HEK293 (cell line): ENCODE results near the gene INTS2.

ENCODE experiments used
- CTCF ChIA-PET: fragments of 350-600 bp; formaldehyde crosslinking; extraction: SDS; loops from one replicate; lab custom pipeline; 2021; ENCODE audit warnings: antibody characterized with exemption; lab: Yijun Ruan, JAX
- POLR2A ChIA-PET: fragments of 300-600 bp; formaldehyde crosslinking; extraction: SDS; loops from one replicate; lab custom pipeline; 2020; ENCODE audit warnings: antibody characterized with exemption, inconsistent platforms; lab: Yijun Ruan, JAX
- H3K27ac ChIP-seq: fragments of 200-500 bp; sonication (Bioruptor generic); 2 replicates; pipeline ENCODE4 v1.5.1; 2014; ENCODE audit warnings: low read depth, low read length, control low read depth, inconsistent platforms; ENCODE audit errors: extremely low read depth
- H3K36me3 ChIP-seq, 2 experiments: fragments of 200-500 bp in 1 of 2; sonication (Bioruptor generic) in 1 of 2; 1 replicate in 1 of 2; 2 replicates in 1 of 2; pipeline ENCODE4 v1.5.1; 2014 to 2017; ENCODE audit warnings: inconsistent platforms in 2 of 2, low read length in 2 of 2; ENCODE audit not compliant: control insufficient read depth in 2 of 2, insufficient read depth in 1 of 2
- H3K4me1 ChIP-seq: fragments of 200-500 bp; sonication (Bioruptor generic); 2 replicates; pipeline ENCODE4 v1.5.1; 2014; ENCODE audit warnings: mild to moderate bottlenecking, low read length, inconsistent platforms; ENCODE audit not compliant: control insufficient read depth, insufficient read depth
- H3K4me3 ChIP-seq: 2 replicates; pipeline ENCODE4 v1.5.1; 2011; ENCODE audit warnings: low read depth, mild to moderate bottlenecking, control low read depth, low read length, moderate library complexity
- H3K9me3 ChIP-seq: fragments of 200-500 bp; sonication (Bioruptor generic); 2 replicates; pipeline ENCODE4 v1.5.1; 2014; ENCODE audit warnings: low read depth, low read length, inconsistent platforms; ENCODE audit not compliant: control insufficient read depth, insufficient read depth
- GLIS1 ChIP-seq: fragments of 450-650 bp; formaldehyde crosslinking; IDR thresholded peaks from 2 replicates; pipeline ENCODE4 v1.5.1; 2016; ENCODE audit warnings: missing biosample characterization, missing genetic modification characterization
- OVOL3 ChIP-seq: fragments of 450-650 bp; formaldehyde crosslinking; IDR thresholded peaks from 2 replicates; pipeline ENCODE4 v1.5.1; 2016; ENCODE audit warnings: missing biosample characterization, missing genetic modification characterization
- SCRT2 ChIP-seq: fragments of 450-650 bp; formaldehyde crosslinking; IDR thresholded peaks from 2 replicates; pipeline ENCODE4 v1.5.1; 2016; ENCODE audit warnings: missing biosample characterization, missing genetic modification characterization
- SP3 ChIP-seq: fragments of 450-650 bp; formaldehyde crosslinking; IDR thresholded peaks from 2 replicates; pipeline ENCODE4 v1.5.1; 2016; ENCODE audit warnings: missing biosample characterization, missing genetic modification characterization
- YY1 ChIP-seq: fragments of 450-650 bp; formaldehyde crosslinking; IDR thresholded peaks from 2 replicates; pipeline ENCODE4 v1.5.1; 2018; ENCODE audit warnings: missing biosample characterization, missing genetic modification characterization
- ZIC2 ChIP-seq: fragments of 450-650 bp; formaldehyde crosslinking; IDR thresholded peaks from 2 replicates; pipeline ENCODE4 v1.5.1; 2016; ENCODE audit warnings: missing biosample characterization, missing genetic modification characterization
- ZNF280C ChIP-seq: fragments of 450-650 bp; formaldehyde crosslinking; IDR thresholded peaks from 2 replicates; pipeline ENCODE4 v1.5.1; 2016; ENCODE audit warnings: missing biosample characterization, missing genetic modification characterization
- ZNF366 ChIP-seq: fragments of 450-650 bp; formaldehyde crosslinking; conservative IDR thresholded peaks from 2 replicates; pipeline ENCODE4 v1.5.1; 2016; ENCODE audit warnings: missing biosample characterization, missing genetic modification characterization
- ZNF433 ChIP-seq: fragments of 450-650 bp; formaldehyde crosslinking; IDR thresholded peaks from 2 replicates; pipeline ENCODE4 v1.5.1; 2016; ENCODE audit warnings: missing biosample characterization, missing genetic modification characterization, low read depth
- ZNF513 ChIP-seq: fragments of 450-650 bp; IDR thresholded peaks from 2 replicates; pipeline ENCODE4 v1.5.1; 2018; ENCODE audit warnings: missing biosample characterization, missing genetic modification characterization
- ZNF530 ChIP-seq: fragments of 450-650 bp; formaldehyde crosslinking; IDR thresholded peaks from 2 replicates; pipeline ENCODE4 v1.5.1; 2016; ENCODE audit warnings: low read depth, missing biosample characterization, missing genetic modification characterization
- ZNF571 ChIP-seq: fragments of 450-650 bp; formaldehyde crosslinking; IDR thresholded peaks from 2 replicates; pipeline ENCODE4 v1.5.0; 2017; ENCODE audit warnings: missing biosample characterization, missing genetic modification characterization
- ZNF600 ChIP-seq: fragments of 450-650 bp; formaldehyde crosslinking; IDR thresholded peaks from 2 replicates; pipeline ENCODE4 v1.5.1; 2016; ENCODE audit warnings: missing biosample characterization, missing genetic modification characterization
- ZNF624 ChIP-seq: fragments of 450-650 bp; formaldehyde crosslinking; IDR thresholded peaks from 2 replicates; pipeline ENCODE4 v1.5.1; 2017; ENCODE audit warnings: missing biosample characterization, missing genetic modification characterization
- ZNF658 ChIP-seq: fragments of 450-650 bp; formaldehyde crosslinking; IDR thresholded peaks from 2 replicates; pipeline ENCODE4; 2016; ENCODE audit warnings: missing biosample characterization, missing genetic modification characterization
- ZNF76 ChIP-seq: fragments of 450-650 bp; formaldehyde crosslinking; IDR thresholded peaks from 2 replicates; pipeline ENCODE4; 2016; ENCODE audit warnings: low read depth, missing biosample characterization, missing genetic modification characterization, borderline replicate concordance
- ZNF830 ChIP-seq: fragments of 450-650 bp; IDR thresholded peaks from 2 replicates; pipeline ENCODE4 v1.5.0; 2018; ENCODE audit warnings: missing biosample characterization, missing genetic modification characterization, low read depth, mild to moderate bottlenecking, moderate library complexity
- TF ChIP-seq, protein P1 (sequence below): fragments of 450-650 bp; formaldehyde crosslinking; IDR thresholded peaks from 2 replicates; pipeline ENCODE4 v1.5.1; 2016; ENCODE audit warnings: missing biosample characterization, missing genetic modification characterization, low read depth
- TF ChIP-seq, protein P2 (sequence below): fragments of 450-650 bp; formaldehyde crosslinking; IDR thresholded peaks from 2 replicates; pipeline ENCODE4 v1.5.1; 2016; ENCODE audit warnings: missing biosample characterization, missing genetic modification characterization
- TF ChIP-seq, protein P3 (sequence below): fragments of 450-650 bp; formaldehyde crosslinking; IDR thresholded peaks from 2 replicates; pipeline ENCODE4 v1.5.1; 2016; ENCODE audit warnings: missing biosample characterization, missing genetic modification characterization

The INTS2 gene

DNA sequence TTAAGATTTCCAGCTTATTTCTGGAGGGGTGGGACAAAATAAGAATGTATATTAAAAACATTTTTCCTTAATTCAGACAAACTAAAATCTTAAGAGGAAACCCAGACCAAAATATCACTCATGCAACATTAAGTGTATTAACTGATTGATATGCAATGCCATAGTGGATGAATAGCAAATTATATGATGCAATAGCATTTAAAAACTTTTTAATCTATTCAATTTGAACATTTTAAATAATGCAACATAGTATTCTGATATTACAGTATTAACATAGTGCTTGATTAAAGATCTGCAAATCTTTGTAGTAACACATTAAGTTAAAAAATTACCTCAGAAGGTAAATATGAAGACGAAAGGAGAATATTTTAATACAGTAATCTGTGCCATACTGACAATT is 15.3 kb upstream of the INTS2 start (continued):
- no peak for TF ChIP-seq ZNF513 (tag by site-specific recombination)

GRCh38 chr17:61942085-61942484 is 14.3 kb upstream of the INTS2 start:
- no peak overlapping the region for H3K27ac ChIP-seq
- H3K36me3 ChIP-seq: peaks cover 36 to 47% of the 10 kb centered on the region in 2 experiments
- H3K9me3 ChIP-seq: no peaks in the 10 kb centered on the region
- CTCF ChIA-PET: interaction anchor here (1.2 to 1.4 kb wide), 2 partner anchors 124 to 168 kb away, joined by 3 to 4 read pairs; no protein-coding TSS in a partner anchor
- TF ChIP-seq ZNF366 (no peak), ZNF600 (tag by site-specific recombination) (no peak), ZNF433 (tag by site-specific recombination) (no peak), SCRT2 (tag by site-specific recombination) (no peak), ZNF530 (tag by site-specific recombination) (no peak), ZIC2 (tag by site-specific recombination) (no peak), ZNF76 (tag by site-specific recombination) (no peak), ZNF280C (tag by site-specific recombination) (no peak), GLIS1 (no peak), ZNF624 (tag by site-specific recombination) (no peak)
- TF ChIP-seq, protein P1, sequence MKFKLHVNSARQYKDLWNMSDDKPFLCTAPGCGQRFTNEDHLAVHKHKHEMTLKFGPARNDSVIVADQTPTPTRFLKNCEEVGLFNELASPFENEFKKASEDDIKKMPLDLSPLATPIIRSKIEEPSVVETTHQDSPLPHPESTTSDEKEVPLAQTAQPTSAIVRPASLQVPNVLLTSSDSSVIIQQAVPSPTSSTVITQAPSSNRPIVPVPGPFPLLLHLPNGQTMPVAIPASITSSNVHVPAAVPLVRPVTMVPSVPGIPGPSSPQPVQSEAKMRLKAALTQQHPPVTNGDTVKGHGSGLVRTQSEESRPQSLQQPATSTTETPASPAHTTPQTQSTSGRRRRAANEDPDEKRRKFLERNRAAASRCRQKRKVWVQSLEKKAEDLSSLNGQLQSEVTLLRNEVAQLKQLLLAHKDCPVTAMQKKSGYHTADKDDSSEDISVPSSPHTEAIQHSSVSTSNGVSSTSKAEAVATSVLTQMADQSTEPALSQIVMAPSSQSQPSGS (tag by site-specific recombination): no peak
- TF ChIP-seq, protein P2, sequence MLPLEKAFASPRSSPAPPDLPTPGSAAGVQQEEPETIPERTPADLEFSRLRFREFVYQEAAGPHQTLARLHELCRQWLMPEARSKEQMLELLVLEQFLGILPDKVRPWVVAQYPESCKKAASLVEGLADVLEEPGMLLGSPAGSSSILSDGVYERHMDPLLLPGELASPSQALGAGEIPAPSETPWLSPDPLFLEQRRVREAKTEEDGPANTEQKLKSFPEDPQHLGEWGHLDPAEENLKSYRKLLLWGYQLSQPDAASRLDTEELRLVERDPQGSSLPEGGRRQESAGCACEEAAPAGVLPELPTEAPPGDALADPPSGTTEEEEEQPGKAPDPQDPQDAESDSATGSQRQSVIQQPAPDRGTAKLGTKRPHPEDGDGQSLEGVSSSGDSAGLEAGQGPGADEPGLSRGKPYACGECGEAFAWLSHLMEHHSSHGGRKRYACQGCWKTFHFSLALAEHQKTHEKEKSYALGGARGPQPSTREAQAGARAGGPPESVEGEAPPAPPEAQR (tag by site-specific recombination): no peak
- H3K4me1 ChIP-seq: no peaks in the 10 kb centered on the region
- POLR2A ChIA-PET: interaction anchor here (0.7 to 1.0 kb wide), 2 partner anchors 14 to 44 kb away, joined by 3 to 6 read pairs; partner anchors contain the start of gene INTS2
- H3K4me3 ChIP-seq: no peak overlapping the region

DNA sequence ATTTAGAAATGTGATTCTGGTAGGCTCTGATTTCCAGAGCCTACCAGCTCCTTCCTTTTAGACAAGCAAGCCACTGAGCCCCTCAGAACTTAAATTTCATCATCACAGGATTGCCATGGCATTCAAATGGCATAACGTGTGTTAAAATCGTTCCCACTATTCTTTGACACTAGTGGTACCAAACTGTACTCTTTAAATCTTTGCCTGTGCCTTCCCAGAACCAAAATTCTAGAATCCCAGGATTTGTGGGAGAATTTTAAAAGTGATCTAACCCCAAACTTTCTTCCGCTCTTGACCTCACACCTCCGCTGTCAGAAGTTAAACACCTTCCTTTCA is 287 bp upstream of the INTS2 start:
- peak overlapping the region; percentile 16 for H3K4me3 ChIP-seq
- no peak for TF ChIP-seq OVOL3 (tag by site-specific recombination)
- 0 out of 2 replicates have a peak, but pooled peaks have one; percentile 8 for TF ChIP-seq SP3 (tag by site-specific recombination)
- TF ChIP-seq ZNF658 (tag by site-specific recombination): no peak
- TF ChIP-seq, protein P3, sequence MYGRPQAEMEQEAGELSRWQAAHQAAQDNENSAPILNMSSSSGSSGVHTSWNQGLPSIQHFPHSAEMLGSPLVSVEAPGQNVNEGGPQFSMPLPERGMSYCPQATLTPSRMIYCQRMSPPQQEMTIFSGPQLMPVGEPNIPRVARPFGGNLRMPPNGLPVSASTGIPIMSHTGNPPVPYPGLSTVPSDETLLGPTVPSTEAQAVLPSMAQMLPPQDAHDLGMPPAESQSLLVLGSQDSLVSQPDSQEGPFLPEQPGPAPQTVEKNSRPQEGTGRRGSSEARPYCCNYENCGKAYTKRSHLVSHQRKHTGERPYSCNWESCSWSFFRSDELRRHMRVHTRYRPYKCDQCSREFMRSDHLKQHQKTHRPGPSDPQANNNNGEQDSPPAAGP (tag by site-specific recombination): no peak
- TF ChIP-seq YY1 (tag by site-specific recombination): no peak
- no peak for TF ChIP-seq ZNF571 (tag by site-specific recombination)
- no peak for TF ChIP-seq ZNF830
- POLR2A ChIA-PET: interaction anchor here (0.5 to 4.2 kb wide), 8 partner anchors 9 to 138 kb away, joined by 3 to 18 read pairs (median 5); partner anchors contain the start of genes BRIP1 and MED13
- CTCF ChIA-PET: interaction anchor here (0.6 to 1.6 kb wide), 2 partner anchors 21 to 181 kb away, joined by 3 to 5 read pairs; no protein-coding TSS in a partner anchor
- H3K27ac ChIP-seq: peak overlapping the region; percentile 79; the same call in 1 of the 2 replicates
- H3K9me3 ChIP-seq: no peaks in the 10 kb centered on the region
- peaks cover 18 to 26% of the 10 kb centered on the region in 2 experiments for H3K36me3 ChIP-seq
- peaks cover 6% of the 10 kb centered on the region; the same call in 1 of the 2 replicates for H3K4me1 ChIP-seq
